OCI-LY1 (cell line): Measurements from ENCODE around the gene YPEL5.
A peak's percentile ranks its signal among the peaks of the same experiment; 100 is the strongest.

Experiments
- CTCF ChIP-seq: fragments of 200-600 bp; sonication (generic), shearing (Covaris generic); IDR thresholded peaks from 2 replicates; pipeline ENCODE4 v1.5.1; 2017; ENCODE audit warnings: mild to moderate bottlenecking, antibody characterized with exemption, low read length, moderate library complexity, mixed read lengths
- EZH2 ChIP-seq: fragments of 200-600 bp; sonication (generic), shearing (Covaris generic); IDR thresholded peaks from 2 replicates; pipeline ENCODE4 v1.8.0; 2017; ENCODE audit warnings: borderline replicate concordance, mixed run types, mild to moderate bottlenecking, antibody characterized with exemption, low read length, moderate library complexity, mixed read lengths

- TF ChIP-seq CTCF: peak; percentile 39; the same call in 1 of the 2 replicates
- TF ChIP-seq EZH2: no peak
These were observed 1.2 kb downstream of the YPEL5 start for GRCh38 chr2:30147715-30148610.
